HEK293 (cell line): ENCODE measurements around the gene LRRTM4.

Source experiments
- SALL2 ChIP-seq: fragments of 450-650 bp; formaldehyde crosslinking; IDR thresholded peaks from 2 replicates; pipeline ENCODE4 v1.5.0; 2017; ENCODE audit warnings: missing biosample characterization, mild to moderate bottlenecking, missing genetic modification characterization, borderline replicate concordance
- SP2 ChIP-seq: fragments of 450-650 bp; formaldehyde crosslinking; IDR thresholded peaks from 2 replicates; pipeline ENCODE4 v1.5.1; 2016; ENCODE audit warnings: missing biosample characterization, missing genetic modification characterization
- ZBTB21 ChIP-seq: fragments of 450-650 bp; formaldehyde crosslinking; IDR thresholded peaks from 2 replicates; pipeline ENCODE4 v1.5.1; 2017; ENCODE audit warnings: missing biosample characterization, missing genetic modification characterization
- ZNF24 ChIP-seq: fragments of 450-650 bp; formaldehyde crosslinking; IDR thresholded peaks from 2 replicates; pipeline ENCODE4 v1.5.1; 2016; ENCODE audit warnings: missing biosample characterization, missing genetic modification characterization
- ZNF362 ChIP-seq: fragments of 450-650 bp; formaldehyde crosslinking; IDR thresholded peaks from 2 replicates; pipeline ENCODE4 v1.5.1; 2016; ENCODE audit warnings: missing biosample characterization, missing genetic modification characterization

GRCh38 chr2:76839826-76840225 lies 682.4 kb downstream of the LRRTM4 start:
- TF ChIP-seq SALL2 (tag by site-specific recombination) (no peak), ZNF24 (tag by site-specific recombination) (no peak), ZBTB21 (tag by site-specific recombination) (no peak), ZNF362 (tag by site-specific recombination) (no peak), SP2 (tag by site-specific recombination) (no peak)
